HCT116 (cell line): ENCODE results near the gene DUS4L. TPM values are rescaled to one million over a fixed set of nuclear protein-coding genes. Genes with fewer than 3 reads are reported as not detected.
"Not testable (repeated sequence)": the region's sequence is repeated elsewhere in the genome, so short reads cannot be mapped to it uniquely, and the experiment has no call there.

Source experiments
- ATAC-seq: fragments of 200-7000 bp; cut with Tn5 transposase; 2 replicates; pipeline ENCODE4 v1.9.1; 2020; ENCODE audit warnings: mild to moderate bottlenecking, moderate library complexity
- BruUV-seq: library from RNA; stranded (reverse); fragments of 400-500 nt; replicated peaks from 2 replicates; lab custom pipeline; 2021; lab: Mats Ljungman, UMichigan
- CTCF ChIA-PET: fragments of 300-600 bp; sonication (Branson Sonifier 250); formaldehyde crosslinking; loops from one replicate; lab custom pipeline; 2021; ENCODE audit warnings: antibody characterized with exemption; lab: Charles Lee
- POLR2A ChIA-PET: fragments of 300-600, 350-600 bp; sonication (Branson Sonifier 250); formaldehyde crosslinking; loops from one replicate; lab custom pipeline; 2021; ENCODE audit warnings: antibody characterized with exemption; lab: Charles Lee
- RAD21 ChIA-PET, 2 experiments: fragments of 300-600 bp; sonication (Branson Sonifier 250); formaldehyde crosslinking; loops; one replicate each; lab custom pipeline; 2023; ENCODE audit warnings: low total read pairs in 2 of 2; ENCODE audit not compliant: uncharacterized antibody in 2 of 2, unreplicated experiment in 2 of 2, low non-redundant PET in 1 of 2; lab: Charles Lee
- DNase-seq: peaks from one replicate; pipeline ENCODE4 v3.0.0-alpha.2; 2010; ENCODE audit warnings: low read depth, low spot score
- H2AFZ ChIP-seq: fragments of 200-600 bp; shearing (Covaris generic), sonication (generic); 2 replicates; pipeline ENCODE4 v1.6.1; 2017; ENCODE audit warnings: low read depth, mixed run types, mixed read lengths, antibody characterized with exemption, low read length; ENCODE audit not compliant: poor library complexity, severe bottlenecking
- H3K27ac ChIP-seq: 2 replicates; pipeline ENCODE4 v1.5.1; 2012; ENCODE audit warnings: low read depth, low read length
- H3K27me3 ChIP-seq: fragments of 200-600 bp; sonication (generic); 2 replicates; pipeline ENCODE4 v1.6.1; 2016; ENCODE audit warnings: mixed run types, low read length, mixed read lengths; ENCODE audit not compliant: insufficient read depth
- H3K36me3 ChIP-seq, 2 experiments: fragments of 200-500 bp in 1 of 2; fragments of 200-600 bp in 1 of 2; sonication (Bioruptor generic) in 1 of 2; sonication (generic) in 1 of 2; 2 replicates each; pipeline versions ENCODE4 v1.5.1 to v1.6.1; 2014 to 2016; ENCODE audit warnings: low read length in 2 of 2, inconsistent platforms in 1 of 2, mixed read lengths in 1 of 2, mixed run types in 1 of 2; ENCODE audit not compliant: insufficient read depth in 2 of 2, control insufficient read depth in 1 of 2
- H3K4me1 ChIP-seq, 2 experiments: fragments of 200-600 bp in 1 of 2; sonication (generic) in 1 of 2; 2 replicates each; pipeline versions ENCODE4 v1.5.1 to v1.6.1; 2012 to 2017; ENCODE audit warnings: low read length in 2 of 2, inconsistent platforms in 1 of 2, mild to moderate bottlenecking in 1 of 2, mixed read lengths in 1 of 2, mixed run types in 1 of 2, moderate library complexity in 1 of 2; ENCODE audit not compliant: insufficient read depth in 2 of 2, control insufficient read depth in 1 of 2
- H3K4me2 ChIP-seq: fragments of 200-600 bp; sonication (generic); 2 replicates; pipeline ENCODE4 v1.6.1; 2017; ENCODE audit warnings: mixed run types, low read length, mixed read lengths
- H3K4me3 ChIP-seq, 2 experiments: fragments of 200-600 bp in 1 of 2; sonication (generic) in 1 of 2; replicated peaks in 1 of 2; 2 replicates each; pipeline ENCODE4 v1.5.1; 2011 to 2016; ENCODE audit warnings: low read length in 2 of 2, control low read depth in 1 of 2, low read depth in 1 of 2, mild to moderate bottlenecking in 1 of 2, mixed read lengths in 1 of 2, mixed run types in 1 of 2
- H3K79me2 ChIP-seq: fragments of 200-600 bp; sonication (generic); 2 replicates; pipeline ENCODE4 v1.6.1; 2017; ENCODE audit warnings: mild to moderate bottlenecking, mixed run types, low read length, moderate library complexity, mixed read lengths; ENCODE audit not compliant: insufficient read depth
- H3K9ac ChIP-seq: fragments of 200-600 bp; sonication (generic); 2 replicates; pipeline ENCODE4 v1.6.1; 2016; ENCODE audit warnings: low read length, mixed read lengths
- H3K9me2 ChIP-seq: fragments of 200-600 bp; sonication (generic), shearing (Covaris generic); 2 replicates; pipeline ENCODE4 v1.6.1; 2017; ENCODE audit warnings: mixed run types, mild to moderate bottlenecking, moderate library complexity; ENCODE audit not compliant: insufficient read depth
- H3K9me3 ChIP-seq, 2 experiments: fragments of 200-500 bp in 1 of 2; fragments of 200-600 bp in 1 of 2; sonication (Bioruptor generic) in 1 of 2; sonication (generic) in 1 of 2; 2 replicates each; pipeline ENCODE4 v1.6.1; 2014 to 2017; ENCODE audit warnings: low read length in 2 of 2, mixed read lengths in 2 of 2, inconsistent platforms in 1 of 2, low read depth in 1 of 2, mild to moderate bottlenecking in 1 of 2, mixed run types in 1 of 2, moderate library complexity in 1 of 2; ENCODE audit not compliant: control insufficient read depth in 1 of 2, insufficient read depth in 1 of 2
- H4K20me1 ChIP-seq: fragments of 200-600 bp; sonication (generic), shearing (Covaris generic); 2 replicates; pipeline ENCODE4 v1.6.1; 2017; ENCODE audit warnings: mixed run types, mild to moderate bottlenecking, moderate library complexity; ENCODE audit not compliant: insufficient read depth
- ATF3 ChIP-seq: IDR thresholded peaks from 2 replicates; pipeline ENCODE4 v1.6.1; 2012
- ELF1 ChIP-seq: IDR thresholded peaks from 2 replicates; pipeline ENCODE4 v1.6.1; 2012; ENCODE audit warnings: low read depth, borderline replicate concordance
- EZH2 ChIP-seq: fragments of 200-600 bp; sonication (generic); IDR thresholded peaks from 2 replicates; pipeline ENCODE4 v1.6.1; 2017; ENCODE audit warnings: antibody characterized with exemption, mixed run types
- EZH2phosphoT487 ChIP-seq: fragments of 200-600 bp; IDR thresholded peaks from 2 replicates; pipeline ENCODE4 v1.6.1; 2018; ENCODE audit warnings: antibody characterized with exemption, borderline replicate concordance
- MAX ChIP-seq: IDR thresholded peaks from 2 replicates; pipeline ENCODE4 v1.6.1; 2012
- POLR2A ChIP-seq: IDR thresholded peaks from 2 replicates; pipeline ENCODE4 v1.7.0; 2011; ENCODE audit warnings: borderline replicate concordance; ENCODE audit not compliant: insufficient read depth, insufficient read length; ENCODE audit errors: extremely low read depth
- POLR2AphosphoS5 ChIP-seq: IDR thresholded peaks from 2 replicates; pipeline ENCODE4 v1.6.1; 2011; ENCODE audit warnings: mild to moderate bottlenecking, low read depth, low read length, moderate library complexity
- RAD21 ChIP-seq: IDR thresholded peaks from 2 replicates; pipeline ENCODE4 v1.6.1; 2012; ENCODE audit warnings: low read depth, mild to moderate bottlenecking
- SIN3A ChIP-seq: IDR thresholded peaks from 2 replicates; pipeline ENCODE4 v1.6.1; 2012; ENCODE audit warnings: low read depth
- SP1 ChIP-seq: IDR thresholded peaks from 2 replicates; pipeline ENCODE4 v1.6.1; 2012; ENCODE audit warnings: low read depth
- SRF ChIP-seq: IDR thresholded peaks from 2 replicates; pipeline ENCODE4 v1.6.1; 2012; ENCODE audit warnings: low read depth
- YY1 ChIP-seq: IDR thresholded peaks from 2 replicates; pipeline ENCODE4 v1.6.1; 2011; ENCODE audit warnings: low read length, low read depth, moderate library complexity, mild to moderate bottlenecking; ENCODE audit not compliant: insufficient replicate concordance; ENCODE audit errors: extremely low read depth
- ZFX ChIP-seq: fragments of 450-650 bp; IDR thresholded peaks from 2 replicates; pipeline ENCODE4 v1.6.1; 2017
- intact Hi-C: fragments of 100-400 bp; cut with micrococcal nuclease; formaldehyde crosslinking; loops from 2 replicates; pipeline ENCODE4 v1.10.0; 2022
- total RNA-seq: library from RNA; stranded (reverse); gene quantifications from one replicate; pipeline ENCODE4 v1.2.1, GENCODE V29; 2021; ENCODE audit not compliant: unreplicated experiment
- TF ChIP-seq, protein P1 (sequence below): IDR thresholded peaks from 2 replicates; pipeline ENCODE4 v1.6.1; 2012; ENCODE audit warnings: low read depth
- TF ChIP-seq, protein P2 (sequence below): IDR thresholded peaks from 2 replicates; pipeline ENCODE4 v1.6.1; 2011; ENCODE audit warnings: mild to moderate bottlenecking, low read length, moderate library complexity; ENCODE audit not compliant: insufficient replicate concordance; ENCODE audit errors: extremely low read depth

Gene DUS4L
- total RNA-seq, 1 experiment from 2014 or later, result 12.6 TPM

- H3K27ac ChIP-seq, RAD21 ChIA-PET, H3K4me3 ChIP-seq, H3K9ac ChIP-seq, H3K9me2 ChIP-seq, H3K36me3 ChIP-seq, BruUV-seq, H3K9me3 ChIP-seq, H2AFZ ChIP-seq, H3K4me1 ChIP-seq, POLR2A ChIA-PET, DNase-seq, ATAC-seq, CTCF ChIA-PET, intact Hi-C loops, H3K79me2 ChIP-seq, H4K20me1 ChIP-seq, H3K4me2 ChIP-seq, H3K27me3 ChIP-seq: not testable (repeated sequence)
These were observed 26.5 kb upstream of the DUS4L start for GRCh38 chr7:107537228-107537627.

DNA sequence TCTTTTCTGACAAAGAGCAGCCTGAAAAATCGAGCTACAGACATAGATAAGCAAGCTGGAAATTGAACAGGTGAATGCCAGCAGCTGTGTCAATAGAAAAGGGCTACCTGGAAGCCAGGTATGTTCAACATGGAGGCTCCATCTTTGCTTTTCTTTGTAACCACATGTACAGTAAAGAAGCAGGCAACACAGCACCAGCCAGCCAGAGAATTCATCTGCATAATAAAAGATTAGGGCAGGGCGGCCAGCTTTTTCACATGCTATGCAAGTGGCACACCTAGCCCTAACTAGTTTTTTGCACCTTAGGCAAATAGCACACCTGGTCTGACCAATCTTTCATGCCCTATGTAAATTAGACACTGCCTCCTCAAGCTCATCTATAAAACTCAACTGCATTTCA, 25.8 kb upstream of the DUS4L start:
- POLR2A ChIA-PET, result no interaction called here
- intact Hi-C loops, result no loop called here
- Histone ChIP-seq H3K4me3 (no peak overlapping the region), H3K4me2 (no peak overlapping the region), H3K9me3 (no peaks in the 10 kb centered on the region), H3K27me3 (no peaks in the 10 kb centered on the region), H3K36me3 (no peaks in the 10 kb centered on the region), H3K4me1 (no peaks in the 10 kb centered on the region), H3K9ac (no peak overlapping the region), H3K79me2 (no peaks in the 10 kb centered on the region), H2AFZ (no peak overlapping the region), H3K27ac (no peak overlapping the region), H4K20me1 (no peaks in the 10 kb centered on the region), H3K9me2 (no peaks in the 10 kb centered on the region)
- ATAC-seq (no peak), DNase-seq (no peak)
- TF ChIP-seq ATF3 (no peak), SP1 (no peak), RAD21 (no peak), POLR2A (no peak), ZFX (no peak), SRF (no peak), EZH2 (no peak), MAX (no peak), POLR2AphosphoS5 (no peak), EZH2phosphoT487 (no peak), YY1 (no peak), ELF1 (no peak), SIN3A (no peak)
- TF ChIP-seq, protein P1, sequence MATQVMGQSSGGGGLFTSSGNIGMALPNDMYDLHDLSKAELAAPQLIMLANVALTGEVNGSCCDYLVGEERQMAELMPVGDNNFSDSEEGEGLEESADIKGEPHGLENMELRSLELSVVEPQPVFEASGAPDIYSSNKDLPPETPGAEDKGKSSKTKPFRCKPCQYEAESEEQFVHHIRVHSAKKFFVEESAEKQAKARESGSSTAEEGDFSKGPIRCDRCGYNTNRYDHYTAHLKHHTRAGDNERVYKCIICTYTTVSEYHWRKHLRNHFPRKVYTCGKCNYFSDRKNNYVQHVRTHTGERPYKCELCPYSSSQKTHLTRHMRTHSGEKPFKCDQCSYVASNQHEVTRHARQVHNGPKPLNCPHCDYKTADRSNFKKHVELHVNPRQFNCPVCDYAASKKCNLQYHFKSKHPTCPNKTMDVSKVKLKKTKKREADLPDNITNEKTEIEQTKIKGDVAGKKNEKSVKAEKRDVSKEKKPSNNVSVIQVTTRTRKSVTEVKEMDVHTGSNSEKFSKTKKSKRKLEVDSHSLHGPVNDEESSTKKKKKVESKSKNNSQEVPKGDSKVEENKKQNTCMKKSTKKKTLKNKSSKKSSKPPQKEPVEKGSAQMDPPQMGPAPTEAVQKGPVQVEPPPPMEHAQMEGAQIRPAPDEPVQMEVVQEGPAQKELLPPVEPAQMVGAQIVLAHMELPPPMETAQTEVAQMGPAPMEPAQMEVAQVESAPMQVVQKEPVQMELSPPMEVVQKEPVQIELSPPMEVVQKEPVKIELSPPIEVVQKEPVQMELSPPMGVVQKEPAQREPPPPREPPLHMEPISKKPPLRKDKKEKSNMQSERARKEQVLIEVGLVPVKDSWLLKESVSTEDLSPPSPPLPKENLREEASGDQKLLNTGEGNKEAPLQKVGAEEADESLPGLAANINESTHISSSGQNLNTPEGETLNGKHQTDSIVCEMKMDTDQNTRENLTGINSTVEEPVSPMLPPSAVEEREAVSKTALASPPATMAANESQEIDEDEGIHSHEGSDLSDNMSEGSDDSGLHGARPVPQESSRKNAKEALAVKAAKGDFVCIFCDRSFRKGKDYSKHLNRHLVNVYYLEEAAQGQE, result no peak
- TF ChIP-seq, protein P2, sequence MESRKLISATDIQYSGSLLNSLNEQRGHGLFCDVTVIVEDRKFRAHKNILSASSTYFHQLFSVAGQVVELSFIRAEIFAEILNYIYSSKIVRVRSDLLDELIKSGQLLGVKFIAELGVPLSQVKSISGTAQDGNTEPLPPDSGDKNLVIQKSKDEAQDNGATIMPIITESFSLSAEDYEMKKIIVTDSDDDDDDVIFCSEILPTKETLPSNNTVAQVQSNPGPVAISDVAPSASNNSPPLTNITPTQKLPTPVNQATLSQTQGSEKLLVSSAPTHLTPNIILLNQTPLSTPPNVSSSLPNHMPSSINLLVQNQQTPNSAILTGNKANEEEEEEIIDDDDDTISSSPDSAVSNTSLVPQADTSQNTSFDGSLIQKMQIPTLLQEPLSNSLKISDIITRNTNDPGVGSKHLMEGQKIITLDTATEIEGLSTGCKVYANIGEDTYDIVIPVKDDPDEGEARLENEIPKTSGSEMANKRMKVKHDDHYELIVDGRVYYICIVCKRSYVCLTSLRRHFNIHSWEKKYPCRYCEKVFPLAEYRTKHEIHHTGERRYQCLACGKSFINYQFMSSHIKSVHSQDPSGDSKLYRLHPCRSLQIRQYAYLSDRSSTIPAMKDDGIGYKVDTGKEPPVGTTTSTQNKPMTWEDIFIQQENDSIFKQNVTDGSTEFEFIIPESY, result no peak
- CTCF ChIA-PET, result no interaction called here
- RAD21 ChIA-PET, result no interaction called here
- no TSS peak for BruUV-seq
